Right lobe of liver (tissue), 4 donors: ENCODE data around the gene ZDHHC14.

Source experiments
- CTCF ChIP-seq, 4 donors: fragments of 200-600 bp in 3 of 4; fragments of 450-650 bp in 1 of 4; IDR thresholded peaks; one replicate each; pipeline versions ENCODE4 v1.5.1 to v1.8.0; 2016 to 2022; ENCODE audit warnings: antibody characterized with exemption in 4 of 4, mild to moderate bottlenecking in 2 of 4
- POLR2A ChIP-seq: fragments of 450-650 bp; IDR thresholded peaks from one replicate; pipeline ENCODE4 v1.6.1; 2017; ENCODE audit warnings: antibody characterized with exemption, mild to moderate bottlenecking
- donor health status: DM: no; HTN: no; CAD: no.
- donor health status: DM: no; HTN: no; CAD: no.
- donor health status: DM: no; HTN: yes; CAD: no.

- TF ChIP-seq CTCF (IDR thresholded peaks at IDR 0.05) (no peak), POLR2A (no peak)
Observed at GRCh38 chr6:157568702-157569101, 187.7 kb downstream of the ZDHHC14 start.
